HG03565 (cell line): ENCODE data around the gene POLH.
A peak's percentile ranks its signal among the peaks of the same experiment; 100 is the strongest.
"Not testable (repeated sequence)": the region's sequence is repeated elsewhere in the genome, so short reads cannot be mapped to it uniquely, and the experiment has no call there.

Source experiments
- ATAC-seq: cut with Tn5 transposase; IDR thresholded peaks from one replicate; pipeline ENCODE4 v1.9.1; 2021; ENCODE audit warnings: mild to moderate bottlenecking, moderate library complexity; ENCODE audit not compliant: unreplicated experiment

Gene POLH

GRCh38 chr6:43575772-43576551 is at the start of gene POLH, which contains the start of gene XPO5:
POLH (plus strand) TSS chr6:43576185; CDS start chr6:43582320, 6,135 bp downstream.
XPO5 (minus strand) TSS chr6:43576038; CDS start chr6:43575864, 174 bp downstream.
- peak; percentile 75 for ATAC-seq

DNA sequence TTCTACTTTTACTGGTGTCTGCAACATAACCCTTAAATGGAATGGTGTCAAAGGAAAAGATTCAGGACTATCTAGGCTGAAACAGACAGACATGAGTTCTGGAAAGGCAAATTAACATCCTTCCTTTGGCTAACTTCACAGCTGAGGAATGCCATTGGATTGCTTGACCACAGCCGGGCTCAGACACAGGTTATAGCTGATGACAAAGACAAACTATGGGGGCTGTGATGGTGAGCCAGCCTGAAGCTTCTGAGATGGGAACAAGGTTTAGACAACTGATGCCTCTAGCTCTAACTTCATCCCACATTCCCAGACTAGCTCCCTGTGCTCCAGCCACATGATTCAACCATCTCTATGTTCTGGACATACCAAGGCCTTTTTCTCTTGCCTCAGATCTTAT is 43.8 kb upstream of the POLH start:
- ATAC-seq = no peak

DNA sequence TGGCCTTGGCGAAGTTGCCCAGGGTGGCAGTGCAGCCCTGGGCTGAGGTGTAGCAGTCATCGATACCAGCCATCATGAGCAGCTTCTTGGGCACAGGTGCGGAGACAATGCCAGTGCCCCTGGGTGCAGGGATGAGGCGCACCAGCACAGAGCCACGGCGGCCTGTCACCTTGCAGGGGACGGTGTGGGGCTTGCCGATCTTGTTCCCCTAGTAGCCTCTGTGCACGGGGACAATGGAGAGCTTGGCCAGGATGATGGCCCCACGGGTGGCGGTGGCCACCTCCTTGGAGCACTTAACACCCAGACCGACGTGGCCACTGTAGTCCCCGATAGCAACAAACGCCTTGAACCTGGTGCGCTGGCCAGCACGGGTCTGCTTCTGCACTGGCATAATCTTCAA is 37.0 kb upstream of the POLH start:
- not testable (repeated sequence) for ATAC-seq

DNA sequence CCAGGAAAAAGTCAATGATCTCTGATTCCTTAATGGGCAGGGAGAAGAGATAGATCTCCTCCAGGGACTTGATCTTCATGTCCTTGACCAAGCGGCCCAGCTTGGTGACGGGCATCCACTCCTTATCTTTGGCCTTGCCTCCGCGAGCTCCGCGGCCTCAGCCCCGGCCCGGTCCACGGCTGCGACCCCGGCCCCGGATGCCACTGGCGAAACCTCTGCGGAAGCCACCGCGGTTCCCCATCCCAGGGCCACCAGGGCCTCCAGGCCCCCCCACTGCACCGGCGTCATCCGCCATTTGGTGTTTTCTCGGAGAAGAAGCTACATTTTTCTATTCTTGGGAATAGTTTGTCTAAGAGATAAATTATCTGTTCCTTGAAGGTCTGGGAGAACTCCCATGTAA is 36.6 kb upstream of the POLH start:
- not testable (repeated sequence) for ATAC-seq

- ATAC-seq = no peak
These were observed 35.5 kb upstream of the POLH start for GRCh38 chr6:43540507-43540906.

DNA sequence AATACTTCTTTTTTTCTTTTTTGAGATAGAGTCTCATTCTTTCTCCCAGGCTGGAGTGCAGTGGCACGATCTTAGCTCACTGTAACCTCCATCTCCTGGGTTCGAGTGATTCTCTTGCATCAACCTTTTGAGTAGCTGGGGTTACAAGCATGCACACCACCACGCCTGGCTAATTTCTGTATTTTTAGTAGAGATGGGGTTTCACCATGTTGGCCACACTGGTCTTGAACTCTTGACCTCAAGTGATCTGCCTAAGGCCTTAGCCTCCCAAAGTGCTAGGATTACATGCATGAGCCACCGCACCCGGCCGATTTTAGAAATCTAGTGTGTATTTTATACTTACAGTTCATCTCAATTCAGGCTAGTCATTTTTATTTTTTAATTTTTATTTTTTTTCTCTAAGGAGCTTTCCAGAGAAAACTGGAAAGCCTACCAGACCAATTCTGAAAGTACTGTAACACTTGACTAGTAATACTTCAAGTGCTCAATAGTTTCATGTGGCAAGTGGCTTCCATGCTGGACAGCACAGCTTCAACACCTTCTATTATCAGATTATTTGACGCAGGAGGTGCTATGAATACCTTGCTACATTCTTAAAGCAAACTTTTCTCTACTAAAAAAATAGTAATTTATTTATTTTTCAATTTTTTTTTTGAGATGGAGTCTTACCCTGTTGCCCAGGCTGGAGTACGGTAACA is 34.1 kb upstream of the POLH start:
- no peak for ATAC-seq

GRCh38 chr6:43544461-43544860 is 31.5 kb upstream of the POLH start:
- ATAC-seq = no peak

GRCh38 chr6:43547222-43547621 is 28.8 kb upstream of the POLH start:
- no peak for ATAC-seq

DNA sequence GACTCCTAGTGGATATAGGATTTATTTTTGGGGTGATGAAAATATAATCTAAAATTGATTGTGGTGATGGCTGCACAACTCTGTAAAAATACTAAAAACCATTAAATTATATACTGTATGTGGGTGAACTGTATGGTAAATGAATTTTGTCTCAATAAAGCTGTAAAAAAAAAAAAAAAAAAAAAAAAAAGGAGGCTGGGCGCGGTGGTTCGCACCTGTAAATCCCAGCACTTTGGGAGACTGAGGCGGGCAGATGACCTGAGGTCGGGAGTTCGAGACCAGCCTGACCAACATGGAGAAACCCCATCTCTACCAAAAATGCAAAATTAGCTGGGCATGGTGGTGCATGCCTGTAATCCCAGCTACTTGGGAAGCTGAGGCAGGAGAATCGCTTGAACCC is 18.4 kb upstream of the POLH start:
- not testable (repeated sequence) for ATAC-seq

DNA sequence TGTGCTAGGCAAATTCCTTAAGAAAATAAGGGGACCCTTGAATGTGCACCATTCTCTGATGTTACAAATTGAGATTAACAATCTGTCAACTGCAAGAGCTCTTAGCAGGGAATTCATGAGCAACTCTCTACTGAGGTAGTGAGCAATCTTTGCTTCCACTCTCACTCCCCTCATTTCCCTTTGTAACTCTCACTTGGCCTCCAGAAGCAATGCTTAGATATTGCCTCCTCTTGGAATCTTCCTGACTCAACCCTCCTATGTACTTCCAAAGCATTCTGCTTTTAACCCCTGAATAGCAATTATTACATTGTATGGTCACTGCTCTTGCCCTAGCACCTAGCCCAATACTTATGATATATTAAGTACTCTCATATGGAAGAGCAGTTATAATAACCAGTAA is 16.7 kb upstream of the POLH start:
- ATAC-seq = no peak

GRCh38 chr6:43570876-43571441 is 5.0 kb upstream of the POLH start:
- no peak for ATAC-seq

DNA sequence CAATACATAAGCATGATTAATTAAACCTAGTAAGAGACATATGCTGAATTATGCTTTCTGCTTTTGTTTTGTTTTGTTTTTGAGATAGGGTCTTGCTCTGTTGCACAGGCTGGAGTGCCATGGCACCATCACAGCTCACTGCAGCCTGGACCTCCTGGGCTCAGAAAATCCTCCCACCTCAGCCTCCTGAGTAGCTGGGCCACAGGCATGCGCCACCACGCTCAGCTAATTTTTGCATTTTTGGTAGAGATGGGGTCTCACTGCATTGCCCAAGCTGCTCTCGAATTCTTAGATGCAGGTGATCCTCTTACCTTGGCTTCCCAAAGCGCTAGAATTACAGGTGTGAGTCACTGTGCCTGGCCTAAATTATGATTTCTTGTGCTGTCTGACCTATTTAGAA is 4.0 kb upstream of the POLH start:
- no peak for ATAC-seq

DNA sequence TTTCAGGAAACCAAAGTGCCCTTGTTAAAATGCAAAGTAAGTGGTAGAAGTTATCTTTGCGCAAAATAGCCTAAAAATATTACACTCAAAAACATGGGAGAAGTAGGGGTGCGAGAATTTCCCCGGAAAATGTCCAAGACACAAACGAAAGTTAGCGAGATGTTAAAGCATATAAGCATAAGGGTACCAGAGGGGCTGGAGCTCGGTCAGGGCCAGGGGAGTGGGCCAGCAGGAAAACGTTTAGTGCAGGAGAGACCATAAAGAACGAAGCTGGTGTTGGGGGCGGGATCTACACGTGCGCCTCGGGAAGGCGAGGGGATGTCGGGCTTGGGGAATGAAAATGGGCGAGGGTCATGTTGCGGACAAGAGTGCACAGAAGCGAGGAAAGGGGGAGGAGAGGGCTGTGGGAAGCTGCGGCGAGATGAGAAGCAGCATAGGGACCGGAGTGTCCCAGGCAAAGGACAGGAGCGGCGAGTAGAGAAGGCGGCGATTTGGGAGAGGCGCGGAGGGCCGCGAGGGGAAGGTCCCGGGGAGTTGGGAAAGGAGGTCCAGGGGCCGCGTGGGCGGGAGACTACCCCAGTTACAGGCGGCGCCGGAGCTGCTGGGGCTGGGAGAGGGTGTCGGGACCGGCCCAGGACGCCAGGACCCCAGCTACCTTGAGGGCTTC is 747 bp upstream of the POLH start:
- no peak for ATAC-seq

GRCh38 chr6:43578748-43579147 is 2.8 kb downstream of the POLH start:
- ATAC-seq = no peak

DNA sequence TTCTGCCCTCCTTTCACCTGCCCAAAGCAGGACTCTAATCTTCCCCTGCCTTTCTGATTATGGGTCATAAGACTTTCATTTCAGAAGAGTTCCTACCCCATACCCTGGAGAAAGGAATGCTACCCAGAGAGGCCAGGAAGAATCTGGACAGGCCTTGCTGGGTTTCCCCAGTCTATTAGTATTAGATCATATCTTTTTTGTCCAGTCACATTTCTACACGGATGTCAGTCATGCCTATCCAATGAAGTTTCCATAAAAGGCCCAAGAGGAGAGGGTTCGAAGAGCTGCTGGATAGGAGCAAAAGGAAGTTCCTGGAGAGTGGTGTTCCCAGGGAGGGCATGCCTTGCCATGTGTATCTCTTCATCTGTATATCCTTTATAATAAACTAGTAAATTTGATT is 3.2 kb downstream of the POLH start:
- ATAC-seq = no peak

- ATAC-seq = no peak
These were observed 6.9 kb downstream of the POLH start for GRCh38 chr6:43582911-43583310.

DNA sequence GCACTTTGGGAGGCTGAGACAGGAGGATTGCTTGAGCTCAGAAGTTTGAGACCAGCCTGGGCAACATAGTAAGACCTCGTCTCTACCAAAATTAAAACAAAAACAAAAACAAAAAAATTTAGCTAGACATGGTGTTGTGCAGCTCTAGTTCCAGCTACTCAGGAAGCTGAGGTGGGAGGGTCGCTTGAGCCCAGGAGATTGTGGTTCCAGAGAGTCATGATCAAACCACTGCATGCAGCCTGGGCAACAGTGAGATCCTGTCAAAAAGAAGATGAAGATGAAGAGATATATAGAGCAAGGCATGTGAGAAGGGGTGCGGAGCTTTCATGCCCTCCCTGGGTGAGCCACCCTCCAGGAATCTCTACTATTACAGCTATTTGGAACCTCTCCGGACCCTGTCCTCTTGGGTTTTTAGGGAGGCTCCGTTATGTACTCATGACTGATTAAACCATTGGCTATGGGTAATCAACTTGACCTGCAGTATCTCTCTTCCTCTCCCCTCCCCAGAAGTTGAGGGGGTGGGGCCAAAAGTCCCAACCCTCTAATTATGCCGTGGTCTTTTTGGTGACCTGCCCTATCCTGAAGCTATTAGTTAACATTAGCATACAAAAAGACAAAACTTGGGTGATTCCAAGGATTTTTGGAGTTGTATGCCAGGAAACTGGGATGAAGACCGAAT is 9.0 kb downstream of the POLH start:
- ATAC-seq = no peak

- ATAC-seq = no peak
These were observed 12.2 kb downstream of the POLH start for GRCh38 chr6:43588194-43588593.

GRCh38 chr6:43589564-43589963 is 13.6 kb downstream of the POLH start:
- not testable (repeated sequence) for ATAC-seq

DNA sequence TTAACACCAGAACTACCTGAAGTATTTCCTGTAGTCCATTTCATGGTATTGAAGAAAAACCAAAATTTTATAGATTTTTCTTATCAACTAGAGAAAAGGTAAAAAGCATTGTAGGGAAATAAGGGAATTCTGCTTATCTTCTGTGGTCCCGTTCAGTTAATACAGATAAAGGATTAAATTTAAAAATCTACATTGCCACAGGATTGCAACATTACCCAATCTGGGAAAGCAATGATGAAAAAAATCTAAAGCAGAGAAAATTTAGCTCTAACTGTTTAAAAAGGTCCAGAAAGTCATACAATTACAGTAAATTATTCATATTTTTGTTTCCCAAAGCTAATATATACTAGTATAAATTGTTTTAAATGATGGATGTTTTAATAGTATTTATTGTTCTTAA is 18.0 kb downstream of the POLH start:
- no peak for ATAC-seq

- no peak for ATAC-seq
These were observed 24.6 kb downstream of the POLH start for GRCh38 chr6:43600595-43600994.
